Cardiac muscle cell (in vitro differentiated cells and primary cell): ENCODE results near the gene ACOXL. TPM values are rescaled to one million over a fixed set of nuclear protein-coding genes. Genes with fewer than 3 reads are reported as not detected.
"Not testable (repeated sequence)": the region's sequence is repeated elsewhere in the genome, so short reads cannot be mapped to it uniquely, and the experiment has no call there.

Experiments
- DNase-seq, 2 donors: peaks; one replicate each; pipeline versions ENCODE4 v3.0.0 to v3.0.0-alpha.2; 2010 to 2017; ENCODE audit warnings: low read depth in 1 of 2, low spot score in 1 of 2
- H3K27ac ChIP-seq: fragments of 200-600 bp; sonication (generic); 2 replicates; pipeline ENCODE4 v1.5.1; 2016
- H3K27me3 ChIP-seq: fragments of 200-600 bp; sonication (generic); 2 replicates; pipeline ENCODE4 v1.6.0; 2016; ENCODE audit warnings: control low read depth
- H3K36me3 ChIP-seq: fragments of 200-600 bp; sonication (generic); 2 replicates; pipeline ENCODE4 v1.5.1; 2016; ENCODE audit warnings: control low read depth
- H3K4me1 ChIP-seq: fragments of 200-600 bp; sonication (generic); 2 replicates; pipeline ENCODE4 v1.8.1; 2017; ENCODE audit warnings: low read depth, mild to moderate bottlenecking, mixed run types
- H3K4me3 ChIP-seq: fragments of 200-600 bp; sonication (generic); 2 replicates; pipeline ENCODE4 v1.5.1; 2016; ENCODE audit warnings: mild to moderate bottlenecking
- H3K9me3 ChIP-seq: fragments of 200-600 bp; sonication (generic); 2 replicates; pipeline ENCODE4 v1.5.1; 2017; ENCODE audit warnings: low read depth, mild to moderate bottlenecking, control low read depth
- CTCF ChIP-seq: IDR thresholded peaks from 2 replicates; pipeline ENCODE4 v1.5.1; 2012; ENCODE audit warnings: low read depth, mild to moderate bottlenecking, low read length
- polyA plus RNA-seq: library from polyadenylated mRNA; unstranded; fragments of >200 nt; fragmentation: Nextera tagmentation; extraction: Ambion mirVana; gene quantifications from 2 replicates; pipeline ENCODE4 v1.2.1, GENCODE V29; 2016
- total RNA-seq: library from RNA; depleted of rRNA; stranded (reverse); fragments of >200 nt; gene quantifications from 2 replicates; pipeline ENCODE4 v1.2.3, GENCODE V29; 2016

ACOXL gene
- total and polyA plus RNA-seq, 2 experiments from 2014 or later = 0.89 to 2.4 TPM

DNA sequence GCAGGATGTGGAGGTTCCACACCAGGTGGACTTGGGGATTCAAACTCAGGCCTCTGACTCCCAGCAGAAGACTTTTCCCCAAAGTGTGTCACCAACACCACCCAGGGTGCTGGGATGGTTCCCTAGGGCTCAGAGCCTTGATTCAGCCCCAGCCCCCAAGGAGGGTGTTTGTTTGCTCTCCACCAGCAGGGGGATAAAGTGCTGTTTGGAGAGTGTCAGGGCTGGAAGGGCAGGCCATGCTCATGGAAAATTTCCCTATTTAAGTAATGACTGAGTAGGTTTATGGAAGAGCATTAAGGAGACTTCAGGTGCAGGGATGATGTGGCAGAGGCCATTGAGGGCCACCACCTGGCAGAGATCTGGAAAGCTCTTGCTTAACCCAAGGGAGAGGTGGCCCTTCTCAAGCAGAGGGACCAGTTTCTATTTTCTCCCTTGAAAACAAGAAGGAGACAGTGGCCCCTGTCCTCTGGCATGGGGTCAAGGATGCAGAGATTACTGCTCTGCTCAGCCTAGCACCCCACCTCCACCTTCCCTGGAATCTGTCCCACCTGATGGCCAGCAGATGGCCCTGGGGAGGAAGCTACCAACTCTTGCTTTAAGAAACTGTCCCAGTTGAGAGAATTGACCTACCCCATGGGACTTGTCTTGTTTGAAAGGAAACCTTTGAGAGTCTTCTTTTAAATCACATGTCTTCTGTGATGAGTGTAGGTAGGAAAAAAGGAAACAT lies 122.1 kb downstream of the ACOXL start:
- peak in 1 of 2 donors; percentile 16 for DNase-seq
- H3K36me3 ChIP-seq = no peaks in the 10 kb centered on the region
- TF ChIP-seq CTCF = peak; percentile 38
- H3K27me3 ChIP-seq = peaks cover 4% of the 10 kb centered on the region
- no peaks in the 10 kb centered on the region for H3K4me1 ChIP-seq
- no peaks in the 10 kb centered on the region for H3K9me3 ChIP-seq
- H3K27ac ChIP-seq = no peak overlapping the region
- no peak overlapping the region for H3K4me3 ChIP-seq

GRCh38 chr2:110855841-110856240 lies 123.5 kb downstream of the ACOXL start:
- H3K27me3 ChIP-seq, H3K36me3 ChIP-seq, DNase-seq, H3K9me3 ChIP-seq, H3K27ac ChIP-seq, H3K4me3 ChIP-seq, H3K4me1 ChIP-seq: not testable (repeated sequence)

GRCh38 chr2:110858135-110858725 lies 125.9 kb downstream of the ACOXL start:
- Histone ChIP-seq H3K4me3 (no peak overlapping the region), H3K9me3 (no peaks in the 10 kb centered on the region), H3K27ac (no peak overlapping the region), H3K27me3 (peaks cover 4% of the 10 kb centered on the region), H3K4me1 (no peaks in the 10 kb centered on the region), H3K36me3 (no peaks in the 10 kb centered on the region)
- no peak for DNase-seq
- no peak for TF ChIP-seq CTCF

DNA sequence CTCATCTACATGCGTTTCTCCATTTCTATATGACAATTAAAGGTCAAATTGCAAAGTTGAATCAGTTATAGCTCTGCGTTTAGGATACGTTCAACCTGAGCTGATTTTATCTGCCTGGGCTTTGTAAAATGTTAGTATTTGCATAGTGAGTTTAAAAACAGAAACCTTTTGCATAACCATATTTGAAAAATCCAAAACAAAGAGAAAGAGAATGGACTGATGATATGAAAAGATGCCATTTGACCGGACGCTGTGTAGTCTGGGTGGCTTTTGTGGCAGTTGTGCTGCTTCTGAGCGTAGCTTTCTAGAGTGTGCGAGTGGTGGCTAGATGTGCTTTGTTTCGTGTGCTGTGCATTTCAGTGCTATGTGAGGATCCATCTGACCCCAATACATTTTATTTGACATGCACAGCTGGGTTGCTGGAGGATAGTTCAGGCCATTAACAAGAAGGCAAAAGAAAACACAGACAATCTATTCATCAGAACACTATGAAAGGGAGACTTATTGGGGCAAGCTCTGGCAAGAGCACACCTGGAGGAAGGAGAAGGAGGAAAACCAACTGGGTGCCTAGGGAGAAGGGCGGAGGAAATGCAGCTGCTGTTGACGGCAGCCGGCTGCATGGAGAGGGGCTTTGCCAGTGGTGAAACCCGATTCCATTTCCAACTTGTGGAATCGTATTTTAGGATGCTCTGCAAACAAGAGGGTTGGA lies 126.8 kb downstream of the ACOXL start:
- Histone ChIP-seq H3K9me3 (no peaks in the 10 kb centered on the region), H3K4me3 (no peak overlapping the region), H3K4me1 (no peaks in the 10 kb centered on the region), H3K27me3 (peaks cover 4% of the 10 kb centered on the region), H3K27ac (no peak overlapping the region), H3K36me3 (no peaks in the 10 kb centered on the region)
- no peak for DNase-seq
- no peak for TF ChIP-seq CTCF

DNA sequence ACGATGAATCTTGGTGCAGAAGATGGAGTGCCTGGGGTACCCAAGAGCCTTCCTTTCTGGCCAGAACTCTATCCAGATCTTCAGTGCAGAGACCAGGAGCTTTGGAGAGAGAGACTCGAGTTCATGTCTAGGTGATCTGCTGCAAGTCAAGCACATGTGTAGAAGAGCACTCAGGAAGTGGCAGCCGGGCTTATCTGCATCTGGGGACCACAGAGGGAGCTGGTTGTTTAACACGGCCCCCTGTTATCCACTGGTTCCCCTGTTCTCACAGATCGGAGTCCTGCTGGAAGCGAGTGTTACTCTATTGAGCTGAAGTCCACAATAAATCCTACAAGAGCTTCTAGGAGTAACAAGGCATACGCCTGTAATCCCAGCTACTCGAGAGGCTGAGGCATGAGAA lies 128.3 kb downstream of the ACOXL start:
- TF ChIP-seq CTCF = no peak
- H3K27ac ChIP-seq = no peak overlapping the region
- H3K4me1 ChIP-seq = no peaks in the 10 kb centered on the region
- H3K4me3 ChIP-seq = no peak overlapping the region
- H3K27me3 ChIP-seq = peaks cover 4% of the 10 kb centered on the region
- no peak for DNase-seq
- H3K36me3 ChIP-seq = no peaks in the 10 kb centered on the region
- H3K9me3 ChIP-seq = no peaks in the 10 kb centered on the region
